ENCODE measurements around the gene PHF12.
A peak's percentile ranks its signal among the peaks of the same experiment; 100 is the strongest.

Gene PHF12

GRCh38 chr17:28951428-28951990 lies at the start of gene PHF12:
PHF12 (minus strand) TSS chr17:28951518; CDS start chr17:28950960, 558 bp downstream.
- peak; percentile 99 to 100 for DNase-seq

GRCh38 chr17:29000973-29001372 lies 49.7 kb upstream of the PHF12 start:
- DNase-seq: no peak

DNA sequence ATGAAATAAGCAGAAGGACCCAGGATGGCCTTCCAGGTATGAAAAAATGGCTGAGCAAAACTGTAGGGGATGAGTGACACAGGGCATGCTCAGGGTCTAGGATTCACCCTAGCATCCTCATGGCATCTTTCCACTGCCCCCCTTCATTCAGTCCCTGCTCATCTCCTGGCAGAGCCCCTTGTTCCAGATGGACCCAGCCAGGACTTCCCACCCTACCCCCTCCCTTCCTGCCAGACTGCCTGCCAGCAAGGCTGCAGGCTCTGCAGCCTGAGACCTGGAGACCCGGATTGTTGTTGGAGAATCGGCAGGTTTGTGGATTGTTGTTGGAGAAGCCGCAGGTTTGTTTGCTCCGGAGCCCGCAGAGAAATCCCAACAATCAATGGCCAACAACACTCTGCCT lies 47.9 kb upstream of the PHF12 start:
- no peak for DNase-seq

DNA sequence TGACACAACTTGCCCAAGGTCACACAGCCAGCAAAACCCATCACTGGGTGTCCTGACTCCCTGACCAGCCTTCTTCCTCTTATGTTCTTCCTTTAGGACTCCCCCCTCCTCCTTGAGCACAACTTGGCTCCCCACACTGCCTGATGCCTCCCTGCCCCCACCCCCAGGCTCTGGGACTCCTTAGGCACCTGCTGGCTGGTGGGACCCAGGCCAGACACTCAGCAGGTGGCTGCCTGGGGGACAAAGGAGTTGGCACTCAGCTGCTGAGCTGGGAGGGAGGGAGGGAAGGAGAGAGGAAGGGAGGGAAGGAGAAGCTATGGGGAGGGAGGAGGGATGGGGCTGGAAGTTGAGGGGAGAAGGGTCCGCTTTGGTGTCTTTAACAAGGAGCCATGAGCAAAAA lies 46.5 kb upstream of the PHF12 start:
- DNase-seq: no peak

DNA sequence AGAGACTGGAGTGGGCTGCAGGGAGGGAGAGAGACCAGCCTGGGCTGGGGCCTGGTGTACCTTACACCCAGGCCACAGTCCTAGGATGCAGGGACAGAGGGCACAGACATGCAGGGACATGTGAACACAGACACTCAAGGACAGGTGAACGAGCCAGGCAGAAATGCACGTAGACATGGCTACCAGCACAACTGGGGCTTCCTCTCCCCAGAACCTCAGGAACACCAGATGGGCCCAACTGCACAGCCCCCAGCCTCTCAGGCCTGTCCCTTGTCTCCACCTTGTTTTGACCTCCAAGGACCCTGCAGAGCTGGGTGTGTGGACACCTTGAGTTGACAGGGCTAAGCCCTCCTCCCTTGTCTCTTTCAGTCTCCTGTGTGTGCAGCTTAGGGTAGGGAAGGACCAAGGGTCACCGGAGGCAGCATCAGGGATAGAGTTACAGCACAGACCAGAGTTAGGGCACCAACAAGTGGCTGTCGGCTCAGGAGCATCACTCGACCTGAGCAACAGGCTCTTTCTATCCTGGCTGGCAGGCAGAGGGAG lies 45.3 kb upstream of the PHF12 start:
- no peak for DNase-seq

GRCh38 chr17:28993645-28994426 lies 42.5 kb upstream of the PHF12 start:
- DNase-seq: no peak

GRCh38 chr17:28992625-28993600 lies 41.6 kb upstream of the PHF12 start:
- no peak for DNase-seq

GRCh38 chr17:28992185-28992584 lies 40.9 kb upstream of the PHF12 start:
- no peak for DNase-seq

- DNase-seq: no peak
Measured at GRCh38 chr17:28991779-28992178, 40.5 kb upstream of the PHF12 start.

- DNase-seq: no peak
Measured at GRCh38 chr17:28989028-28989427, 37.7 kb upstream of the PHF12 start.

GRCh38 chr17:28988475-28988874 lies 37.2 kb upstream of the PHF12 start:
- no peak for DNase-seq

DNA sequence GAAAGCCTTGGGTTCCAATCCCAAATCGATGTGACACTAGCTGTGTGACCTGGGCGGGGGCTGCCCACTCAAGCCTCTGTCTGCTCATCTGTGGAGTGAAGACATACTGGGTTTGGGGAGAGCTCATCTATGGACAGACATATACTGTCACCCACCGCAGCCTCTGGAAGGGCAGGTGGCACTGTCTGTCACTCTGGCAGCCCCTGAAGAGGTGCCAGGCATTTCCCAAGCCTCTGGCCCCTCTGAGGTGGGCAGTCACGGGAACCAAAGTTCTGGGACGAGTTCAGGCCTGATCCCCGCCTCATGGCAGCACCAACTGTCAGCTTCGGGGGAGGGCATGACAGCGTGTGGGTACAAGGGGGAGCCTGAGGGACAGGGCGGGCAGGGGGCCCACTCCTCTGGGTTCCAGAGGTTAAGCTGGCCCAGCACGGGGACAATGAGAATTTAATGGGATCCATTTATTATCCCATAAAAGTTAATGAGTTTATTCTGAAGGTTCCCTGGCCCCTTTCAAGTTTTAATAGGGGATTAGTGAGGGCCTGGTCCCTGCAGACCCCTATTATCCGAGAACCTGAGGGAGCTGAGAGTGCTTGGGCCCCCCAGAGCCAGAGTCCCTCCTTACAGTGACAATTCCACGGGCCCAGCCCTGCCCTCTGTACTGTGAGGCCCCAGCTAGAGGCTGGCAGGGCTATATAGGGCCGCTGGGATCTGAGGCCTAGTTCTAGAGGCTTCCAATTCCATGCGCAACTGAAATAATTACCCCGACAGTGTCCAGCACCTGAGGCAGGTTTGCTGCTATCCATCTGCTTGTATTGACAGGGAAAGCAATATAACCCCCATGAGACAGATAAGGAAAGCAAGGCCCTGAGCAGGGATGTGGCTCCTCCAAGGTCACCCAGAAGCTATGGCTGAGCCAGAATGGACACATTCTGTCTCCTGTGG lies 35.7 kb upstream of the PHF12 start:
- no peak for DNase-seq

GRCh38 chr17:28985950-28986713 lies 34.8 kb upstream of the PHF12 start:
- no peak for DNase-seq

- DNase-seq: no peak
Measured at GRCh38 chr17:28983286-28984230, 32.2 kb upstream of the PHF12 start.

DNA sequence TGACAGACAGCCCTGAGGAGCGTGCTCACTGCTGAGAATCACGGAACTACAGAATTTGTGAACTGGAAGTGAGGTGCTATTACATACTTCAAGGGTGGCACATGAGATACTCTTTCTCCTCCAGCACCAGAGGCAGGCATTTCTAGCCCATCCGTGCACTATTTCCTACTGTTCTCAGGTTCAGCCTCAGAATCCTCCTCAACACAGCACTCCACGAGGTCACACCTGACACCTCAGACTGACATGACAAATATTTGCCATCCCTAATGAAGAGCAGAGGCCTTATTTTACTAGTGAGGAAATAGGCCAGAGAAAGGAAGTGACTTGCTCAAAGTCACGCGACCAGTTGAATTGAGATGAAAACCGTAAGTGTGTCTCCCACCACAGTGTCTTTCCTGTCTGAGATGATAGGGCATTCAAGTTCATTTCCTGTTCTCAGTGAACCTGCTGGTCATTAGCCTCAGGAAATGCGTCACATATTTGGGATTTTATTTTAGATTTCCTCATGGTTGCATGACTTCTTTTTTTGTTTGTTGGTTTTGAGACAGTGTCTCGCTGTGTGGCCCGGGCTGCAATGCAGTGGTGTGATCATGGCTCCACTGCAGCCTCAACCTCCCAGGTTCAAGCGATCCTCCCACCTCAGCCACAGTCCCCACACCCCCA lies 30.9 kb upstream of the PHF12 start:
- peak; percentile 12 to 18 for DNase-seq

DNA sequence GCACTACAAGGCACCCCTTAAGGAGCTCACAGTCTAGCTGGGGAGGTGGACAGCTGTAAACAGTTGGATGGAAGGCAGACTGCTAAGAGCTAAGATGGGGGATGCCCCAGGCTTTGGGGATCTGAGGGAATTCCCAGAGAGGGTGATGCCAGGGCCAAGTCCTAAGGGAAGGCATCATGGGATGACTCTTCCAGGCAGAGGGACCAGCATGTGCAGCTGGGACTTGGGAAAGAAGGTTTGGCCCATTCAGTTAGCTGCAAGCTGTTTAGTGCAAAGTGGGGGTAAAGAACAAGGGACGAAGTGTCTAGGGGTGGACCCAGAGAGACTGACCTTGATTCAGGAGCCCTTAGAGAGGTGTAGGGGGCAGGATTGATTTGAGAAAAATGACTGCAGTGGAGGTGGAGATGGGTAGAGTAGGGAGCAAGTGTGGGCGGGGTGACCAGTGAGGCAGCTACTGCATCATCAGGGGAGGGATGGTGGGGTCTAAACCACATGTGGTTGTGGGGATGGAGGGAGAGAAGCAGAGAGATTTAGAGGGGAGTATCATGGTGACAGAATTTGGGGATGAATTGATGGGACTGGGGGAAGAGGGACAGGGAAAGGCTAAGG lies 27.1 kb upstream of the PHF12 start:
- no peak for DNase-seq

DNA sequence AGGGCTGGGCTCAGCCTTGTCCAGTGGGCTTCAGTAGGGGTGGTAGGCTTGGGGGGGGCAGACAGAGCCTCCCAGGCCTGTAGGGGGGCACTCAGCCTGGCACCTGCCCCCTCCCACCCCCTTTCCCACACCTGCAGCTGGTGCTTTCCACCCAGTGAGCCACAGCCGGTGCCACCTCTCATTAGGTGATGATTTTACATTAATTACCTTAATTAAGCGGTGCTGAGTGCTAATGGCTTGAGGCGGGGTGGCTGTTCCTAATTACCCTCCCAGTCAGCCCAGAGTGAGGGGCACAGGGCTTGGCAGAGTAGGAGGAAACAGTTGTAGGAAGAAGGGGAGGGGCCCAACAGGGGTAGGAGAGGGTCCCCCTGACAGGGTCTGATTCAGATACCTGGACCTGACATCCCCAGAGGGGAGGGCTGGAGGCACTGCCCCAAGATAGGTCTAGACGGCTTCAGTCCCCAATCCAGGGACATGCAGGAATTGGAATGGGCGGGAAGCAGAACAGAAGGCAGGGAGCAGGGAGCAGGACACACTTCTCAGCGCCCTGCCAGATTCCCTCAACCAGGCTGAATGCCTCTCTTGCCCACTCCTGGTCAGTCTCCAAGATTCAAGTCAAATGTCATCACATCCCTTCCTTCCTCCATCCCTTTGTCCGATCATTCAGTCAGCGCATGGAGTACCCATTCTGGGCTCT lies 26.5 kb upstream of the PHF12 start:
- no peak for DNase-seq

- DNase-seq: no peak
Measured at GRCh38 chr17:28975646-28976045, 24.3 kb upstream of the PHF12 start.
